C4-2B (cell line): Measurements from ENCODE around the gene GSK3B.

Experiments used
- H3K27ac ChIP-seq: fragments of 450-650 bp; 2 replicates; pipeline ENCODE4 v1.5.1; 2017
- ZFX ChIP-seq: fragments of 450-650 bp; IDR thresholded peaks from 2 replicates; pipeline ENCODE4 v1.6.1; 2017
- TF ChIP-seq, protein P1 (sequence below): fragments of 450-650 bp; conservative IDR thresholded peaks from 2 replicates; pipeline ENCODE4 v1.5.1; 2017; ENCODE audit warnings: mild to moderate bottlenecking

Gene GSK3B

DNA sequence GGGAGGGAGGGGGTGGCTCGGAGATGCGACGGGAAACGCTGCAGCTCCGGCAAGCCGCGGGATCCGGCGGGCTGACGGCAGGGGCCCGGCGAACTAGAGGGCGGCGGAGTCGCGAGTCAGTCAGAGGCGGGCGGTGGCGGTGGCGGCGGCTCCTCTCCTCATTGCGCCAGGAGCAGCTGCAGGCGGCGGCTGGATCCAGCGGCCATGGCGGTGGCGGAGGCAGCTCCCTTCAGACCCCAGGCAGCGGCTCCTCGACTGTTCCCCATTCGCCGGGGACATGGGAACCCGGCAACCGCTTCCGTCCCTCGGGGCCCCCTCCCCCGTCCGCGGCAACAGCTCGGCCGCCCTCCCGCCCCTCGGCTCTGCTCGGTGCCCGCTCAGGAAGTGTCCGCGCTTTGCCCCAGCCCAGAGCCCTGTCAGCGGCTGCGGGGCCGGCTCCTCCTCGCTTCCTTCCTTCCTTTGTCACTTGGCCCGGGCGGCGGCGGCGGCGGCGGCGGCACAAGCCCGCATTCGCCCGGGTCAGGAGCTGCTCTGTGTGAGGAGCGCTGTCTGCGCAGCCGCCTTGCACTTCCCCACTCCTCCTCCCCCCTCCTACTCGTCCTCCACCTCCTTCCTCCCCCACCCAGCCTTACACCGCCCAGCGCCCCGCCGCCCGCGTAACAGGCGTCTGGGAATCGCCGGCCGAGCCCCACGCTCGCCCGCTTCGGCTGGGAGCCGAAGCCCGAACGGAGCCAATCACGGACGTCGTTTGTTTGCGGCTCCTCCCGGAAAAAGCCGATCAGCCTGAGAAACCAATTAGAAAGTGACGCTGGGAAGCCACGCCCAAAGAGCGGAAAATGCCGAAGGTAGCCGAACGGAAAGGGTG is at the start of gene GSK3B:
TSS of gene GSK3B (minus strand) at position 537 of the 865 bp plus-strand sequence. CDS start 1,013 bp downstream, outside the sequence.
- no peak for TF ChIP-seq ZFX
- TF ChIP-seq, protein P1, sequence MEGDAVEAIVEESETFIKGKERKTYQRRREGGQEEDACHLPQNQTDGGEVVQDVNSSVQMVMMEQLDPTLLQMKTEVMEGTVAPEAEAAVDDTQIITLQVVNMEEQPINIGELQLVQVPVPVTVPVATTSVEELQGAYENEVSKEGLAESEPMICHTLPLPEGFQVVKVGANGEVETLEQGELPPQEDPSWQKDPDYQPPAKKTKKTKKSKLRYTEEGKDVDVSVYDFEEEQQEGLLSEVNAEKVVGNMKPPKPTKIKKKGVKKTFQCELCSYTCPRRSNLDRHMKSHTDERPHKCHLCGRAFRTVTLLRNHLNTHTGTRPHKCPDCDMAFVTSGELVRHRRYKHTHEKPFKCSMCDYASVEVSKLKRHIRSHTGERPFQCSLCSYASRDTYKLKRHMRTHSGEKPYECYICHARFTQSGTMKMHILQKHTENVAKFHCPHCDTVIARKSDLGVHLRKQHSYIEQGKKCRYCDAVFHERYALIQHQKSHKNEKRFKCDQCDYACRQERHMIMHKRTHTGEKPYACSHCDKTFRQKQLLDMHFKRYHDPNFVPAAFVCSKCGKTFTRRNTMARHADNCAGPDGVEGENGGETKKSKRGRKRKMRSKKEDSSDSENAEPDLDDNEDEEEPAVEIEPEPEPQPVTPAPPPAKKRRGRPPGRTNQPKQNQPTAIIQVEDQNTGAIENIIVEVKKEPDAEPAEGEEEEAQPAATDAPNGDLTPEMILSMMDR, result no peak
- peak within 1 kb of the TSS; percentile 99 for H3K27ac ChIP-seq

DNA sequence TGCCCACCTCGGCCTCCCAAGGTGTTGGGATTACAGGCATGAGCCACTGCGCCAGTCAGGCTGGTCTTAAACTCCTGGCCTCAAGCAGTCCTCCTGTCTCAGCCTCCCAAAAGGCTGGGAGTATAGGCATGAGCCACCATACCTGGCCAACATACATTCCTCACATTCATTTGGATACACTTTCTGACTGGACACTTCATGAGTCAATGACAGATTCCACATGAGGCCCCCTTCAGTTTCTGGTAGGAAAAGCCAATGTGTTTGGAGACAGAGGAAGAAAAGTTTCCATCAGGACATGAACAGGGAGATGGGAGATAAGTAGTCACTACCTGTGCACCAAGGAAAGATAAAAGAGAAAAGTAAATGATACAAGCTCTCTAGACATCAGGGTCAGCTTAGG is 49.4 kb upstream of the GSK3B start:
- no peak for TF ChIP-seq ZFX
- TF ChIP-seq, protein P1, result no peak
- H3K27ac ChIP-seq, result no peak overlapping the region

DNA sequence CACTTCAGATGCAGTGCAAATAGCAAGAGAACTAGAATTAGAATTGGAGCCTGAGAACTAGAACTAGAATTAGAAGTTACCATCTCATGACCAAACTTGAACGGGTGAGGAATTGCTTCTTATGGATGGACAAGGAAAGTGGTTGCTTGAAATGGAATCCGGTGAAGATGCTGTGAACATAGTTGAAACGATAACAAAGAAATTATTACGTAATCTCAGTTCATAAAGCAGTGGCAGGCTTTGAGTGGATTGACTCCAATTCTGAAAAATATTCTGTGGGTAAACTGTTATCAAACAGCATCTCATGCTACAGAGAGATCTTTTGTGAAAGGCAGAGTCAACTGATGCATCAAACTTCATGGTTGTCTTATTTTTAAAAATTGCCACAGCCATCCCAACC is 48.0 kb upstream of the GSK3B start:
- TF ChIP-seq, protein P1, result no peak
- no peak for TF ChIP-seq ZFX
- H3K27ac ChIP-seq, result no peak overlapping the region

DNA sequence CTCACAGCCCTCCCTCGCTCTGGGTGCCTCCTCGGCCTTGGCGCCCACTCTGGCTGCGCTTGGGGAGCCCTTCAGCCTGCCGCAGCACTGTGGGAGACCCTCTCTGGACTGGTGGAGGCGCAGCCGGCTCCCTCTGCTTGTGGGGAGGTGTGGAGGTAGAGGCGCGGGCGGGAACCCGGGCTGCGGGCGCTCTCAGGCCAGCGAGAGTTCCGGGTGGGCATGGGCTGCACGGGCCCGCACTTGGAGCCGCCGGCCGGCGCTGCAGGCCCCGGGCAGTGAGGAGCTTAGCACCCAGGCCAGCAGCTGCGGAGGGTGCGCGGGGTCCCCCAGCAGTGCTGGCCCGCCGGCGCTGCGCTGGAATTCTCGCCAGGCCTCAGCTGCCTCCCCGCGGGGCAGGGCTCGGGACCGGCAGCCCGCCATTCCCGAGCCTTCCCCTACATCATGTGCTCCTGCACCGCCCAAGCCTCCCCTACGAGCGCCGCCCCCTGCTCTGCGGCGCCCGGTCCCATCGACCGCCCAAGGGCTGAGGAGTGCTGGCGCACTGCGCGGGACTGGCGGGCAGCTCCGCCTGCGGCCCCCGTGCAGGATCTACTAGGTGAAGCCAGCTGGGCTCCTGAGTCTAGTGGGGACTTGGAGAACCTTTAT is 46.0 kb upstream of the GSK3B start:
- no peak for TF ChIP-seq ZFX
- TF ChIP-seq, protein P1, result no peak

DNA sequence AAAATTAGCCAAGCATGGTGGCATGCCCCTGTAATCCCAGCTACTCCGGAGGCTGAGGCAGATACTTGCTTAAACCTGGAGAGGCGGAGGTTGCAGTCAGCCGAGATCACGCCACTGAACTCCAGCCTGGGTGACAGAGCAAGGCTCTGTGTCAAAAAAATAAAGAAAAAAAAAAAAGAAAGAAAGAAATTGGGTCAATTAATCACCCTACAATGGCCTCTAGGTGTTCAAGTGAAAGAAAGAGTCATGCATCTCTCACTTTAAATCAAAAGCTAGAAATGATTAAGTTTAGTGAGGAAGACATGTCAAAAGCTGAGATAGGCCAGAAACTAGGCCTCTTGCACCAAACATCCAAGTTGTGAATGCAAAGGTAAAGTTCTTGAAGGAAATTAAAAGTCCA is 44.9 kb upstream of the GSK3B start:
- TF ChIP-seq ZFX, result no peak
- H3K27ac ChIP-seq, result no peak overlapping the region

More for the DNA sequence above, 46.0 kb upstream of the GSK3B start:
- H3K27ac ChIP-seq, result no peak overlapping the region

DNA sequence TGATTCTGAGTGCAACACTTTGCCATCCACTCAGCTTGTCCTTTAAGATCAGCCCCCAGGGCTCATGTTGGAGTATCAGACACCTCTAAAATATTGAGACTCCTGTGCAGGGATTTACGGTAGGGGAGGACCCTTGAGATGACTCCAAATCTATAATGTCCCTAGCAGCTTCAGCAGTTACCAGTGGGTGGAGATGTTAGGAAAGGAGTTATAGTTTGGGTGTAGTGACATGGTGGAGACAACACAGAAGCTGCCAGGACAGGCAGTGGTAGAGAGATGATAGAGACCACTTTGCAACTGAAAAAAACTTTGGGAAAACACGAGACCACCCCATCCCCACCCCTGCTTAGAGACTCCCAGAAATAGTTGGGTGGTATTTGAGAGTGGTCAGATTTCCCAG is 43.3 kb upstream of the GSK3B start:
- TF ChIP-seq, protein P1, result no peak
- no peak for TF ChIP-seq ZFX
- no peak overlapping the region for H3K27ac ChIP-seq

DNA sequence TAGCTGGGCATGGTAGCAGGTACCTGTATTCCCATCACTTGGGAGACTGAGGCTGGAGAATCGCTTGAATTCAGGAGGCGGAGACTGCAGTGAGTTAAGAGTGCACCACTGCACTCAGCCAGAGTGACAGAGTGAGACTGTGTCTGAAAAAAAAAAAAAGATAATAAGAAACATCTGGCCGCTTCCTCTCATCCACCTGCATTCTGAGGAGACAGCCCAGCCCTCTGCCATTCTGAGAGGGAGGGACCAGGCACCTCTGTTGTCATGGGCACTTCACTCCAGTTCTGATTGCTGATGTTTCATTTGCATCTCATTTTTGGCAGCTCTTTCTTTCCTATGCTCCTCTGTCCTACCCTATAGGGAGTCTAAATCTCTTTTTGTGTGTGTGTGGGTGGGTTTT is 36.4 kb upstream of the GSK3B start:
- TF ChIP-seq, protein P1, result no peak
- TF ChIP-seq ZFX, result no peak
- H3K27ac ChIP-seq, result no peak overlapping the region
